Superior temporal gyrus (tissue), 1 donor: Measurements from ENCODE around the gene SLC25A13.
"Not testable (repeated sequence)": the region's sequence is repeated elsewhere in the genome, so short reads cannot be mapped to it uniquely, and the experiment has no call there.

Experiments used
- DNase-seq: peaks from one replicate; pipeline ENCODE4 v3.0.0-alpha.2; 2016; ENCODE audit errors: extremely low spot score

The SLC25A13 gene

GRCh38 chr7:96299496-96299895, 22.4 kb downstream of the SLC25A13 start:
- no peak for DNase-seq

DNA sequence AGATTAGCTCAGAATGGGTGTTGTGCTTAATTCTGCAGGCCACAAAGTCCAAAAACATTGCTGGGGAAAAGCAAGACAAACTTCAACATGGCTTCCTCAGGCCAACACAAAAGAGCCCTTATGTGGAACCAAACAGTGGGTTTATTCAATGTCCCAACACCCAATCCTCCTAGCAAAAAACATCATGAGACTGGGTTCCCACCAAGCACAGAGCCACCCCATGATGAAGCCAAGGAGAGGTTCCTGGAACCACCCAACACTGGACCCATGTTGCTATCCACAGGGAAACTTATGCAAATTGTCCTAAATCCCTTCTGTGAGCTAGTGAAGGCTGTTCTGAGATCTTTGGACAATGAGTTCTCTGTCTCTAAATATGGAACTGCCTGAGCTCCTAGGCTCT, 24.0 kb downstream of the SLC25A13 start:
- DNase-seq = peak; percentile 96

DNA sequence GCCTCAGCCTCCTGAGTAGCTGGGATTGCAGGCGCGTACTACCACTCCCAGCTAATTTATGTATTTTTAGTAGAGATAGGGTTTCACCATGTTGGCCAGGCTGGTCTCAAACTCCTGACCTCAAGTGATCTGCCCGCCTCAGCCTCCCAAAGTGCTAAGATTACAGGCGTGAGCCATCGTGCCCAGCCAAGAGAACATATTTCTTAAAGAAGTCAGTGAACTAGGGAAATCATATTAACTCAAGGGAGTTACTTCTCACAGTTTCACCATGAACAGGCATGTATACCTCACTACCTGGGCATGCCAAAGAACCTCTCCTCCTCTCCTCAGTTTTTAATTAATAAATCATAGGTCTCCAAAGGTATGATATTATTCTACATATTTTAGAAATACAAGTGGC, 24.5 kb downstream of the SLC25A13 start:
- DNase-seq = not testable (repeated sequence)

DNA sequence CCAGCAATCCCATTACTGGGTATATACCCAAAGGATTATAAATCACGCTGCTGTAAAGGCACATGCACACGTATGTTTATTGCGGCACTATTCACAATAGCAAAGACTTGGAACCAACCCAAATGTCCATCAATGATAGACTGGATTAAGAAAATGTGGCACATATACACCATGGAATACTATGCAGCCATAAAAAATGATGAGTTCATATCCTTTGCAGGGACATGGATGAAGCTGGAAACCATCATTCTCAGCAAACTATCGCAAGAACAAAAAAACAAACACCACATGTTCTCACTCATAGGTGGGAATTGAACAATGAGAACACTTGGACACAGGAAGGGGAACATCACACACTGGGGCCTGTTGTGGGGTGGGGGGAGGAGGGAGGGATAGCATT, 28.0 kb downstream of the SLC25A13 start:
- DNase-seq = not testable (repeated sequence)

DNA sequence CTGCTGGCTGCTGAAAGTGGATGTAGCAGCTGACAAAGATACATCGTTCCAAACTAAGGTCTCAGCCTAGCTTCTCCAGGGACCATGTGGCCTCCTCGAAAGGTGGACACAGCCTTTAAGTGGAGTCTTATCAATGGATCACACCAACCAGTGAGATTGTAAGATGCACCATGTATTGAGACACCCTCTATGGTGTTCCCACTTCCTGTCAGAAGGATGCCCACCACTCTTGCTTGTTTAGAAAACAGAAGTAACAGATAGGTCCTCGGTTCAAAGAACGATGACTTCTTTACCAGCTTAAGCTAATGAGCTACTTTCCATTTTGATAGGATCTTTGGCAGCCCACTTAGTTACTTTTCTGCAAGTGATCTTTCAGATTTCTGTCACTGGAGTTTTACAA, 34.3 kb downstream of the SLC25A13 start:
- DNase-seq = no peak

DNA sequence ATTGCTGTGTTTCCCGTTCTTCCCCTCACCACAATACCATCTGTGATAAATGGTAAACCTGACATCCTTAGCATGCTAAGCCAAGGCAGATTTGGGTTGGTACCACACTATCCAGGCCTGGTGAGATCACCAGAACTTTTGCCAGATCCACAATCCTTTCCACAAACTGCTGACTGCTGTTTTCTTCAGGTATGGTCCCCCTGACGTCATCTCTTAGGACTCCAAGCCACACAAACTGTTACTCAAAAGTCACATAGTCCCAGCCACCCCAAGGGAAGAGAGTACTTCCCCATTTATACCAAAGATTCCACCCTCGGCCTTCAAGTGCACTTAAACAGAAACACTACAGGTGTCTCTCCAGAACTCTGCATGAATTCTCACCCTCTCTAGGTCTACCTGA, 34.8 kb downstream of the SLC25A13 start:
- DNase-seq = no peak

DNA sequence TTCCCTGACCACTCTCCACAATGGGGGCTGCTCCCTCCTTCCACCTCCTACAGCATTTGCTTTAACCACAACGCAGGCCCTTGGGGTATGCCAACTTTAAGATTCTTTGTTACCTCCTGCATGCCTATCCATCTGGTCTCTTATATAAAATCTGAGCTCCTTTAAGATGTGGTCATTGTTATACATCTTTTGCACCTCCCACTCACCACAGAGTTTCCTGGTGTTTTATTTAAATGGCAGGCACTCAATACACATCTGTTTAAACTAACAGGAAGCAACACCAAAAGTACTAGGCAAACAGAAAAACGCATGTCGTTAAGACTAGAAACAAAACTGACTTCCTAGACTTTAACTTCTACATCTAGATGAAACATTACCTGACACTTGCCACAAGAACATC, 36.3 kb downstream of the SLC25A13 start:
- DNase-seq = no peak

DNA sequence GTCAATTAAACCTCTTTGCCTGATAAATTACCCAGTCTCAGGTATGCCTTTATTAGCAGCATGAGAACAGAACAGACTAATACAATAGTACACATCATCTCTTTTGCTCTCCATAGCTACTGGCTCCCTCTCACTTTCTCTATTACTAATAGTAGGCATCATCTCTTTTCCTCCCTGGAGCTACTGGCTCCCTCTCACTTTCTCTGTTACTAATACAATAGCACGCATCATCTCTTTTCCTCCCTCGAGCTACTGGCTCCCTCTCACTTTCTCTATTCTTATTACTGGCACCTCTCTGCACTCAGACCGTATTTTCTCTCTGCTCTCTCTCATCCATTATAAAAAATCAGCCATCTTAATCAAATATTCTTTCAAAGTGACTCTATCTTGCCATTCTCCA, 37.1 kb downstream of the SLC25A13 start:
- no peak for DNase-seq

DNA sequence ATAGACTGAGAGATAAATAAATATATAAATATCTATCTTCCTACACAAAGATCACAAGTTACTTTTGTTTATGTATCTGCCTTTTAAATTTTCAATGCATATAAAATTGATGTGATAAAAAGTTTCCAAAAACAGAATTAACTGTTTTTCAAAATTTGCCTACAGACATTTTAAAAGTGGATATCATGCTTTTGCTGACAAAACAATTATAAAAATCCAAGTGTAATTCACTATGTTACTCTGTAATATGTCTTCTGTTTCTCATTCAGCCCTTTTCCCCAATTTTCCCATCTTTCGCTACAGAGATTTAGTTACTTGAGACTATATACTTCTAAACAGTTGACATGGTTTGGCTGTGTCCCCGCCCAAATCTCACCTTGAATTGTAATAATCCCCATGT, 37.7 kb downstream of the SLC25A13 start:
- DNase-seq = no peak

- DNase-seq = no peak
Observed at GRCh38 chr7:96282835-96283234, 39.1 kb downstream of the SLC25A13 start.

GRCh38 chr7:96277921-96278320, 44.0 kb downstream of the SLC25A13 start:
- DNase-seq = no peak

DNA sequence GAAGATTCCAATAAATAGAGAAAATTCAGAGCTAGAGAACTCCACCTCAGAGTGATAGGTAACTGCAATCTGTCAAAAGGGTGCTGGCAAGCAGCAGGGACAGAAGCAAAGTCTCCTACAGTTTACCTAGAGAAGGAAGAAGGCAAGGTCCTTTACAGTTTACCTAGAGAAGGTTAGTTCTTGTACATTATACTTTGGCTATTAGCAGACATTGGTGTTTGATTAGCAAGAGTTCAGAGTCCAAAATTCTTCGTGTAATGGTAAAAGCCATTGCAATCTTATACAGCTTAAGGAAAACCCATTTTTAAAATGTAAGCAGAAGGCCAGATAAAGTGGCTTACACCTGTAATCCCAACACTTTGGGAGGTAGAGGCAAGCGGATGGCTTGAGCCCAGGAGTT, 45.9 kb downstream of the SLC25A13 start:
- no peak for DNase-seq

DNA sequence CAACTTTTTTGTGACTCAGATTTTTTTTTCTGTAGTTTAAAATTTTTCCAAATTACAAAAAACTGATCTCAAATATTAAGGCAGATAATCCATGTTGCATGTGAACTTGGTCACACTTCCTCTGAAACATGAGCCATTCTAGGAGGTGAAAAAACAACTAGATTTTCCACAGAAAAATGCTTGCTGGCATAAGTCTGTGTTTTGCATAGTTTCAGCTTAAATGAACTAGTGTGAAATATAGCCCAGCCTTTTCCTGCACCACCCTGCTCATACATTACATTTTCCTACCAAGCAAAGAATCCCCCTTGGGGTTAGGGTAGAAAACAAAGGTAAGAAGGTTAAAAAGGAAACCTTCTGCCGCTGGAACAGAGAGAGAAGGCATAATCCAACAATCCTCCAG, 48.2 kb downstream of the SLC25A13 start:
- no peak for DNase-seq

GRCh38 chr7:96269246-96269994, 52.5 kb downstream of the SLC25A13 start:
- no peak for DNase-seq

GRCh38 chr7:96266580-96266979, 55.3 kb downstream of the SLC25A13 start:
- DNase-seq = no peak

DNA sequence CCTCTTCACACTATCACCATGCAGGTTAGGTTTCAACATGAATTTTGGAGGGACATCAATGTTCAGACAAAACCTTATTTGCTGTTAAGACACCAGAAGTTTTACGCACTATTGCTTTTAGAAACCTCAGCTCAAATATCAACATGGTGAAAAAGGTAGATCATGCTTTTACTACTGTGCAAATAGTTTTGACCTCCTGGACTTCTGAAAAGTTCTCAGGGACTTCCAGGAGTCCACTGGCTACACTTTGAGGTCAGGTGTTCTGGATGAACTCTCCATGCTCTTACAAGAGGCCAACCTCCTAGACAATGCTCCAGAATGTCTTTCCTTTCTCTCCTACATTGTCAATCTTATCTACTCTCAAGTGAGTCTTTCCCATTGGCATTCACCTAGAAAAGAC, 55.9 kb downstream of the SLC25A13 start:
- DNase-seq = no peak

DNA sequence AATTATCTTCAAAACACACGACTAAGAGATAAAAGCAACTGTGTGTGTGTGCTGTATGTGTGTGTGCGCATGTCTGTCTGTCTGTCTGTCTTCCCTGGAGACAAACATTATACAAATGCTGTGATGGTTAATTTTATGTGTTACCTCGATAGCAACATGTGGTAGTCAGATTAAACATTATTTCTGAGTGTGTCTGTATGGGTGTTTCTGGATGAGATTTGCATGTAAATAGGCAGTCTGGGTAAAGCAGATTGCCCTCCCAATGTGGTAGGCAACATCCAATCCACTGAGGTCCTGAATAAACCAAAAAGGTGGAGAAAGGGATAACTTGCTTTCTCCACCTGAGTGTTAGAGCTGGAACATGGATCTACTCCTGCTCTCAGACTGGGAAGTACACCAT, 67.9 kb downstream of the SLC25A13 start:
- no peak for DNase-seq

DNA sequence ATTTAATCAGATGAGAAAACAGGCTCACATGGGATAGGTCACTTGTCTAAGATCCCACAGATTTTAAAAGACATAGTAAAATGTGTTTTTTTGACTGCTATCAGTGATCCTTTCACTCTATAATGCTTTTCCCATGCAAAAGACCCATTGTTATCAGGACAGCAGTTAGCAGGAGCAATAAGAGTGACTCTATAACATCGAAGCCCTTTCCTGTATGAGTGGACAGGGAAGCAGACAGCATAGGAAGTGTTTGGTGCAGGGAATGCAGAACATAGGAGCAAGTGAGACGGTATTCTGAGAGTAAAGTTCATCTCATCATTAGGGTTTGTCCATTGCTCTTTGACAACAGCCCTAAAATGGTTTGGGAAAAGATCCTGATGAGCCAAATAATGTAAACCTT, 68.5 kb downstream of the SLC25A13 start:
- DNase-seq = no peak

- no peak for DNase-seq
Observed at GRCh38 chr7:96250776-96251361, 71.0 kb downstream of the SLC25A13 start.

DNA sequence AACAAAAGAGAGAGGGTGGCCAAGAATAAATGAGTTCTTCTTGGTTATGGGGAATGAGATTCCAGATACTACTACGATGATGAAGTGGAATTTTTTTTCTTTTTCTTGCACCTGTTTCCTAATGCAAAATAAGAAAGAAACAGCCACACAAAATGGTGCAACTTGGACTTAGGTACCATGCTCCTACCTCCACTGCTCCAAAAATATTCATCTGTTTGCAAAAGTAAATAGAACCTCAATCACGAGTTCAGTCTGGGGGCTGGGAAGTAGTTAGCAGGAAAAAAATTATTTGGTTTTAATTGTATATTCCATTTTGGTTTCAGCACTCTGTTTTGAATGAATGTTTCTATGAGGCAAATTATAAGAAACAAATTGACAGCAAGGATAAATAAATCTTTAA, 73.5 kb downstream of the SLC25A13 start:
- DNase-seq = no peak

DNA sequence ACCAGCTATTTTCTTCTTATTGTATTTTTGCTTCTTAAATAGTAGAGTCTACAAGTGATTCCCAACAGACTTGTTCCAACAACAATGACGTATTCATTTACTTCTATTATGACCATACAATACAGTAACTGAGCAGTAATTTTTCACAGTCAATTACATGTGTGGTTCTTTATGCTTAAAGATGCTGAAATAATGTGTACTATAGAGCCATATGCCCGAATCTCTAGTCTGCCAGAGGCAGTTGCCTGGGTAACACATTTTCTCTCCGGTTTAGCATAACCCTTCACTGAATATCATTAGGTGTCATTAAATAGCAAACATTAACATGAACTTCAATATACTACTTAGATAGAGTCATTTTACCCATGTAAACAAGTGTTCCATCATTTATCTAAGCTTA, 75.0 kb downstream of the SLC25A13 start:
- no peak for DNase-seq

- DNase-seq = no peak
Observed at GRCh38 chr7:96244992-96245292, 77.0 kb downstream of the SLC25A13 start.

DNA sequence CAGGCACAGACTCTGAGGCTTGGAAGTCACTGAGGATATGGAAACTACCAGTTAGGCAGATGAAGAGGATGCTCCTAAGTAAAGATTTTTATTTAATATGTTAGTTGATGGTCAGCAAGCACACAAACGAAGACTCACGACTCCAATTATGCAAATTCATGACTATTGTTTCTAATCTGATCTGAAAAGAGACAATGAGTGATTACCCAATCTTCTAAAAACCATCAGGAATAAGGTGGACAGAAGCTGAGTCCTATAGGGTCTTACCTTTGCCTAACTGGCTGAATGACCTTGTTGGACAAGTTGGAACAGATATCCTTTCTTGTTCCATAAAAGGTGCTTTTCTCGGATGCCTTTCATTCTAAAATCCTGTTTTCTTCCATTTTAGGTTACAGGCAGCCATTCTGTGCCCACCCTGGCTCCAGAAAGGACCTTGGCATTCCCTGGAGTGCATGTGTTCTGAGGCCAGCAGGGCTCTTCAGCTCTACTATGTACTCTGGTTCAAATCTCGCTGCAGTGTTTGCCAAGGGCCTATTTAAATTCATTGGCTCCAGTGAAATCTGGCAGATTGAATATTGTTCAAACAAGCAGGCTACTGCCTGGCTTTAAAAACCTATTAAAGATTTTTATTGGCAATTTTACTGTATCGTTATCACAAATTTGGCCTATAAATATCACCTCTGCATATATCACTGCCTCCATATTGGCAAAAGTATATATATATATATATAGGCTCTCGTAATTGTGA, 77.5 kb downstream of the SLC25A13 start:
- DNase-seq = no peak
